NCI-H226 (cell line): ENCODE measurements around the gene MPZ.
"Not testable (repeated sequence)": the region's sequence is repeated elsewhere in the genome, so short reads cannot be mapped to it uniquely, and the experiment has no call there.

Experiments
- DNase-seq: peaks from one replicate; pipeline ENCODE4 v3.0.0-alpha.2; 2015

The MPZ gene

DNA sequence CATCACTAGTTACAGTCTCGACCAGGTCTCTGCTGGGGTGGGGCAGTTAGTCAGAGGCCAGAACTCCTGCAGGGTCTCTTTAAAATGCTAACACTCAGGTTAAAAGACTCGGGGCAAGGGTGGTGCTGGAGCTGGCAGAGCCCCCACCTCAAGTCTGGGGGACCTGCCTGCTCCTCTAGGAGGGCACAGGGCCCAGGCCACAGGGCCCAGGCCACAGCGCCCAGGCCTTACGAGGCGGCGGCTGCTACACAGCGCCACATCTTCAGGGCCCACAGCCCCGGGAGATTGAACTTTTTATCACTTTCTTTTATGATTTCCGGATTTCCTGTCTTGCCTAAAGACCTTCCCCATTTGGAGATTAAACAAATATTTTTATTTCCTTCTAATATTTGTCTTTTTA is 10.4 kb downstream of the MPZ start:
- DNase-seq = no peak

DNA sequence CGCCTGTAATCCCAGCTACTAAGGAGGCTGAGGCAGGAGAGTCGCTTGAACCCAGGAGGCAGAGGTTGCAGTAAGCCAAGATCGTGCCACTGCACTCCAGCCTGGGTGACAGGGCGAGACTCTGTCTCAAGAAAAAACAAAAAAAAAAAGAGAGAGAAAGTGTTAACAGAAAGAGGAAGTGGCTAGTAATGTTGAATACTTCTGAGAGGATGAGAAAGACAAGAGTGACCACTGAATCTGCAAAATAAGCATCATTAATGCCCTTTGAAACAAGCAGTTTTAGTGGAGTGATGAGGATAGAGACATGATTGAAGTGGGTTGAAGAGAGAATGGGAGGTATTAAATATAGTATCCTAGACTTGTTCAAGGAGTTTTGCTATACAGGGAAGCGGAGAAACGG is 11.7 kb downstream of the MPZ start:
- DNase-seq = no peak

DNA sequence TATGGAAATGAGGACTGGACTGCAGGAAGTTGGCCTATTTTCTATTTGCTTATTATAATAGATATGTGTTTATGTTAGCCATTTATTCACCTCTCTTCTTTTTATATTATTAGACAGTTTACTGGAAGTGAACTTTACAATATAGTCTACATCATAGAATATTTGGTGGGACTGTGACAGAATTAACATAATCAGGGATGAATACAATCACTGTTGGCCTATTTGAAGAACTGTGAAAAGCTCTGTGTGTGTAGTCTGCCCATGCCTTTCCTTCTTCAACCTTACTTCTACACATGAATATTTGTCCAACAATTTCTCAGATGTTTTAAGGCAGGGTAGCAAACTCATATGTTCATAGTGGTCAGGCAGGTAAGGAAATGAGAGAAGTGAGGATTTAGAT is 12.4 kb downstream of the MPZ start:
- no peak for DNase-seq

DNA sequence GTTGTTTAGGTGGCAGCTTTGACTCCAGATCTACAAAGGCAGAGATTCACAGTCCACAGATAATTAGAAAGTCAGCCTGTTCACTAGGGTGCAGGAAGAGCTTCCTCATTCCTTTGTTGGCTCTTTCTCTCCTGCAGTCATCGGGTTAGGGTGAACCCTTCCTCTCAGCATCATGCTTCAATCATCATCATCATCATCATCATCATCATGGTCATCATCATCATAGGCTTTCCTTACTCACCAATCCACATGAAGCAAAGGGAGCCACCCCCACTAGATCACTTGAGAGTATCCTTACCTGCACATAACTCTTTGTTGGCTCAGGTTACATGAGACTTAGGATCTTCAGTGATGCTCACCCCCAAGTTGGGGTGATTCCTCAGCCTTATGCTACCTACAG is 19.0 kb downstream of the MPZ start:
- no peak for DNase-seq

DNA sequence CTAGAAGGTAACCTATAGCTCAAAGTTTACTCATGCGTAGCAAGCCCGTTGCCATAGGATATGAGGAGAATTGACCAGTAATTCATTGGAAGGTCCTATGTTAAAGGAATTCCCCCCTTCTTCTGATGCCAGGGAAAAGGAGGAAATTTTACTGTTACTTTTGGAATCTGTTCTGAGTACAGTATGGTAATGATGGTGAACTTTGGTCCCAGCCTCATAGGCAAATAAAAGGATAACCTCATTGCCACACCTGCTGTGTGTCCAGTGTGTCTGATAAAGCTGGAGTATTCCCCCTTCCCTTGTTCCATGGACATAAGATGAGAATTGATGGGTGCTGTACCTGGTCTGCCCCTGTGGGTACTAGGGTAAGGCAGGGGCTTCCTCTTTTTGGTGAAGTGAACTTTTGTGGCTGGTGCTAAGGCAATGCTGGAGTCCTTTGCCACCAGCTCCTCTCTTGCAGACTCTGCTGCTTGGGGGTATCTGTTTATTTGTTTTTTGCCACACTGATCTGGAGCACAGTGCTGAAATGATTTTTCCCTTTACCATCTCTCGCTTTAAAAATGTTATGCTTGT is 22.2 kb downstream of the MPZ start:
- DNase-seq = no peak

DNA sequence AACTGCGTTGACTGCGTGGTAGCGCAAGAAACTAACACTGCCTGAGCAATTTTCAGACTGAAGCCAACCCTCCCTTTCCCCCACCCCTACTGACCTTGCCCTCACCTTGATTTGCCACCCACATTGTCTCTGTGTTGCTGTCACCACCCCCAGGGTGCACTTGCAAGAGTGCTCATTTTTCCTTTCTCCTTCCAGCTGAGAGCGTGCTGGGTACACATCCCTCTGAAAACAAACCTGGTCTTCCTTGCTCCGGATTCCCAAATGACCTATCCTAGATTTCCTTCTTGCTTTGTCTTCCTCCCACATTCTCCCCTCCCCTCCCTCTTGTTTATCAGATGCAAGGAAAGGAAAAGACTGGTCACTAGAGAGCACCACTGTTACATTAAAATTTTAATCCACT is 24.2 kb downstream of the MPZ start:
- no peak for DNase-seq

DNA sequence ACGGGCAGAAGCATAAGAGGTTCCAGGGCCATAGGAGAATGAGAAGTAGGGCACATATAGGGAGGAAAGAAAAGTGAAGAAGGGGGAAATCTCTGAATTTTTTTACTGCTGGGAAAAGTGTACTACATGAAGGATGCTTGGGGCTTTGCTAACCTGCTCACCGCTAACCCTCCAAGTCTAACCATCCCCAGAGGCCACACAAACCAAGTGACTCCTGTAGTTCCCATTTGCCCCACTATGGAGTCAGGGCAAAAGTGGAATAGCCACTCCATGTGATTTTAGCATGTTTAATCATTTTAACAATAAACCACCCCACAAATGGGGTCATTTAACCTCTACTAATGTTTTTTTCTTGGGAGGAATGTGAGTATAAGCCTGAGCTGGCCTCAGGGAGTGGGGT is 24.7 kb downstream of the MPZ start:
- no peak for DNase-seq

DNA sequence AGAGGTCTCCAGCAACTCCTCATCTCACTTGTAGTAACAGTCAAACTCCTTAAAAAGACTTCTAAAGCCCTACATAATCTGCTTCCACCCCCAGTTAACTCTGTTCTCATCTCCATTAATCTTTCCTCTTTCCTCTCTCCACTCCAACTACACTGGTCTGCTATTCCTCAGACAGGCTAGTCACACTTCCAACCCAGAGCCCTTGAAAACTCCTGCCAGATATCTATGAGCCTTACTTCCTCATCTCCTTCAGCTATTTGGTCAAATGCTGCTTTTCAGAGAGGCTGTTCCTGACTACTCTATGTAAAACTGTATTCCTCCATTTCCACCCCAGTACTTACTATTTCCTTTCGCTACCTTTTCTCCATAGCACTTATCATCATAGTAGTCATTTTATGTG is 26.8 kb downstream of the MPZ start:
- DNase-seq = no peak

DNA sequence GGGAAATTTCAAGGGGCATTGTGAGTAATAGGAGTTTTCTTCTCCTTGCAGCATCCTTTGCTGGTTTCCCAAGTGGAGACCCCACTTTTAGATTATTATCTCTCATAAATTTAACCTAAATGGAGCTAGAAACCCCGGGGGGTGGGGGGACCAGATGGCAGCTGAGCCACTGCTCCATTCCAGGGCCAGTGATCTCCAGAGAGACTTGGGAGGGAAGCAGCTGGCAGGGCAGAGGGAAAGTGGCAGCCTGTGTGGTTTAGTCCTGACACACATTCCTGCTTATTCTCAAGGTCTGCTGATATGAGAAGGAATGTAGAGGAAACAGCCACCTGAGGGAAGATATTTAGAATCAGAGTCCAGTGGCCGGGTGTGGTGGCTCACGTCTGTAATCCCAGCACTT is 34.9 kb downstream of the MPZ start:
- DNase-seq = no peak

DNA sequence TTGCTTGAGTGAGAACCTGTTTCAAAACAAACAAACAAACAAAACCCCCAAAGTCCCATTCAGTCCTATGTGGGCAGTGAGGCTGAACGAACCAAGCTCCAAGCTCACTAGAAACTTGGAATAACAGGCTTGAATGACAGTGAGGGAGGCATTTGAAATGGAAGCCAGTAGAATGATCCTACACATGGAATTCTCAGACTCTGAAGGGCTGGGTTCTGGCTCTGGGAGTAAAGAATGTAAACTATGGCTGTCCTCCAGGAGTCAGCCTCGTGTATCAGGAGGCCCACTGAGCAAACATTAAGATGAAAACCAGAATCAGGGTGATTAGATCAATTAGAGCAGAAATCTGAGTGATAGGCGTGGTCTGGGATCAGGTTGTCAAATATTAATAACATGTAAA is 36.4 kb downstream of the MPZ start:
- DNase-seq = no peak

DNA sequence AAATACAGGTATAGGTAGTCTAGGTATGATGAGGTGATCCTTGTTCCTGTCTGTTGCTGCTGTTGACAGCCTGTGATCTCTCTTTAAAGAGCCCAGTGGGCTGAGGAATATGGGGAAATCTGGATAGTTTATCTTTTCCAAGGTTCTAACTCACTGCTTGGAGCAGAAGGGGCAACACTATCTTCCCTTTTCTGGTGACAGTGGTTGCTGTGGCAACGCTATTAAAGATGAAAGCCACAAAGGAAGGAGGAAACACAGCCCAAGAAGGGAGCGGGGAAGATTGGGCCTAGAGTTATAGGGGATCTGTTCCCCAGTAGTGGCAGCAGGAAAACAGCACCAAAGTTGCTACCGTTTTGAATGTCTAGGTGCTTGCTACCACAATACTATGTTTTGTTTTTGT is 42.4 kb downstream of the MPZ start:
- DNase-seq = no peak

DNA sequence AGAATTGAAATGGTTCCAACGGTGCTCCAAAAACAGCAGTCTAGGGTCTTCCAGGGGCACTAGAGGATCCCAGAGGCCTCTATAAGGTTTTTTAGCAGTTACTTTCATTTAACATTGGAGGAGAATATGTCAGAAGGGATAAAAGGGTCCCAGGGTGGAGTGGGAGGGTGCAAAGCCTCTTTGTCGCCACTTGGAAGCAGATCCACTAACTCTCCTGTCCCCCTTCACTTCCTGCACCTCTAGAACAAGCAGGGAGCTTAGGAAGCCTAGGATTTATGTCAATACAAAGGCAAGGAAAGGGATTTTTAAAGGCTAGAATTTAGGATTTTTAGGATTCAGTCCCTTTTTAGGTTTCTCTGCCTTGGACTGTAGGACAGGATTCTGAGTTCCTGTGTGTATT is 42.9 kb downstream of the MPZ start:
- no peak for DNase-seq

DNA sequence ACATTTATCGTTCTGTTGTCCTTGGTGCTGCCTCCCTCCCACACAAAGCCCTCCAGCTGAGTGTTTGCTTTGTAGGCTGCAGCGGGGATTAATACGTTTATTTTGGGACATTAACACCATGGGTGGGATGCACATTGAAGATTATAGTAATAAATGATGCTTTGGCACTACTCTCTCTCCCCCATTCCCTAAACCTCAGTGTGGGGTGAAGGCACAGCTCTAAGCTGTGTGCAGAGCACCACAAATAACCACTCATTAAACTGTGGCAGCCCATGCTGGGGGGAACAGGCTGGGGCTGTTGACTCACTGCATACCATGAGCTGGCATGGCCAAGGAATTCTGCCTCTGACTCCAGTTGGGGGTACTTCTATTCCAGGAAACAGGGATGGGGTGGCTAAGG is 43.6 kb downstream of the MPZ start:
- peak; percentile 34 for DNase-seq

DNA sequence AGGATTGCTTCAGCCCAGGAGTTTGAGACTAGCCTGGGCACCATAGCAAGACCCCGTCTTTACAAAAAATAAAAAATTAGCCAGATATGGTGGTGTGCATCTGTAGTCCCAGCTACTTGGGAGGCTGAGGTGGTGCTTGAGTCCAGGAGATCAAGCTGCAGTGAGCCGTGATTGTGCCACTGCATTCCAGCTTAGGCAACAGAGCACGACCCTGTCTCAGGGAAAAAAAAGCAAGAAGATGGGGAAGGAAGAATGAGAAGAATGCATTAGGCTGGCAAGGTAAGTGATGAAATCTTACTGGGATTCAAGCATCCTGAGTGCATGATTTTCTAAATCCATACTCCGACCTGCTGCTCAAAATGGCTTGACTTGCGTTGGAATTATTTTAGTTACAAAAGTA is 44.5 kb downstream of the MPZ start:
- no peak for DNase-seq

DNA sequence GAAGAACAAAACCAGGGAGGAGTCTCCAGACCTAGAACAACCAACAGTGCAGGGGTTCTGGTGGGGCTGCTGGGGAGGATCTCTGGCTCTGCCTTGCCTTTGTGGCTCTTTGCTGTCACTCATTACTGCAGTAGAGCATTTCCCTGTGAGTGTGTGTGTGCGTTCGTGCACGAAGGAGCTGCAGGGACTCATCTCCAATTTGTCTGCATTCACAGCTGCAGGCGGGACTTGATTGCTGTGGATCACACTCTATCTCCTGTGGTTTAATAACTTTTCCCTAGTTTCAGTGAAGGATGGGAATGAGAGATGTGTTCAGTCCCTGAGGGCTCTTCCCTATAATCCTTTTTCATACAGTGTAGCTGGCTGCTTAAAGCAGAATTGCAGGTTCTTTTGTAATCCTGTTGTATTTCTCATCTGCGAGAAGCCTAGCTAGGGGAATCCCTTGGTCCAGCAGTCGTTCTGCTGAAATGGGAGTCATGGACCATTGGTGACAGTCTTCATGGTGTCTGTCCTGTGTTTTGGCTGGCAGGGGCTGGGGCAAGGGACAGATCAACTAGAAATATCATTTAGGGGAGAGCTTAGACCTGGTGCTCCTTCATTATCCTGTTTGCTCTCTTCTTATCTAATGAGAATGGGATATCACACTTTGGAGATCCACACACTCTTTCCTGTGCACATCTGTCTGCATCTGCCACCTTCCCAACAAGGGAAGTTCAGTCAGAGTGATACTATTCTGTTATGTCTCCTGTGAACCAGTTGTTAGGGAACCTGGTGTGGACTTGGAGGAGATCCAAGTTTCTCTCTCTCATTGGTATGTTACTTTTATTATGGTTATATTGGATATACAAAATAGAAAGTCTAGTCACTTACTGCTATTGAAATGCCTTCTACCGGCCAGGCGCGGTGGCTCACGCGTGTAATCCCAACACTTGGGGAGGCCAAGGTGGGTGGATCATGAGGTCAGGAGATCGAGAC is 48.2 kb downstream of the MPZ start:
- no peak for DNase-seq

DNA sequence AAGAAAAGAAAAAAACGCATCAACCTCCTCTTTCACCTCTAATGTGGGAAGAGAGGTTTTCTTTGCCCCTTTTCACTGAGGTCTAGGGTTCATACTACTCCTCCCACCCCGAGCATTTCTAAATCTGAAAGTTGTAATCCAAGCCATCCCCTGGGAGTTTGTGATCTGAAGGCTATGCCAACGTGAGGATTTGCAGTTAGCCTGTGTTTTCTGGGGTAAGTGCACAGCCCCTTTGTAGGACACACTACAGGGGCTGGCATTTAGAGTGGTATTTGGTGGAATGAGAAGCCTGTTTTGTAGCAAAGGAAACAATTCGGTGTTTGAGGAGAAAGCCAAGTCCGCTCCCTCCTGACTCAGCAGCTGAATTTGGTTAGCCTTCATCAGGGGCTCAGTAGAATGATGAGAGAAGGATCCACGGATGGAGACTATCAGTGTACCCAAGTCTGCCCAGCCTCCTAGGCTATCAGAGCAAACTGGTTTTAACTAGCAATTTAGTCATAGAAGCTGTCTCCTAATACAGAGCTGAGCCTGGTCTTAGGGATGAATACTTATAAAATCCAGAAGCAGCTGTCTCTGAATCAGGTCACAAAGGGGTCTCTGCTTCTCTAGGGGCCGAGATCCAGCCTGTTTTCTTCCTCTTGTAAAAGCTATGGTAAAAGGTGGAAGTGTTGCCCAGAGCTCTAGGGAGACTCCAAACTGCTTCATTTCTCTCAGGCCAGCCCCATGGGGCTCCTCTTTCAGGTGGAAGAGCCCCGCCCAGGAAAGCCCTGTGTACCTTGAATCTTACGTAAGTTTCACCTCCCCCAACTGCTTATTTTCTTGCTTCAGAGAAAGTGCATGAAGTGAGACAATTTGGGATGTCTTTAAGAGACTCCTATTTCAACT is 49.1 kb downstream of the MPZ start:
- DNase-seq = no peak

DNA sequence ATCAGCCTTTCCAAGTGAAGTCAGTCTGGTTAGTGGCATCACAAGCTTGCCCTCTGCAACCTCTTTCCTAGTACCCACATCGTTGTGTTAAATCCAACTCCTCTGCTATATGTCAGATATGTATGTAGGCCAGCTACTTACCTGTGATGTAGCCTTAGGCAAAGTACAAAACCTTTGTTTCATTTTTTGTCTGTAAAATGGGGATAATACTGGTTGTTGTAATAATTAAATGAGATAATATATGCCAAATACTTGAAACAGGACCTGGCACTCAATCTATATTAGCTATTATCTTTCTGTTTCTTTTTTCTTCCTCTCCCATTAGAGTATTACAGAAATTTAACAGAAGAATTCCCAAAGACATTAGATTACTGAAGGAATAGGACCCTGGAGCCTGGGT is 50.0 kb downstream of the MPZ start:
- DNase-seq = no peak

DNA sequence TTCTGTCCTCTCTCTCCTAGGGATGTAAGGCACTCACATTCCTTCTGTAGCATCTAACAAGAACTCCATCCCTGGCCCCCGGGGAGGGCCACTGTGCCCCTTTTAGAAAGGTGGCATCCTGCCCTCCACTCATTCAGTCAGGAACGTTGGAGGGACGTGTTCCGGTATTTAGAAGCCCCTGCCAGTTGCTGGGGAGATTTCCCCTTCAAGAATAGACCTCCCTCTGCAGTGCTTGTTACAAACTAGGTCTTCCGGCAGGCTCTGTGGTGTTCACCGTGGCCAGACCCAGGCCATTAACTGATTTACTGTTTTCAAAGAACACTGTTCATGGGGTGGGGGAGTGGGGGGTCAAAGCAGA is 50.4 kb downstream of the MPZ start:
- DNase-seq = no peak

DNA sequence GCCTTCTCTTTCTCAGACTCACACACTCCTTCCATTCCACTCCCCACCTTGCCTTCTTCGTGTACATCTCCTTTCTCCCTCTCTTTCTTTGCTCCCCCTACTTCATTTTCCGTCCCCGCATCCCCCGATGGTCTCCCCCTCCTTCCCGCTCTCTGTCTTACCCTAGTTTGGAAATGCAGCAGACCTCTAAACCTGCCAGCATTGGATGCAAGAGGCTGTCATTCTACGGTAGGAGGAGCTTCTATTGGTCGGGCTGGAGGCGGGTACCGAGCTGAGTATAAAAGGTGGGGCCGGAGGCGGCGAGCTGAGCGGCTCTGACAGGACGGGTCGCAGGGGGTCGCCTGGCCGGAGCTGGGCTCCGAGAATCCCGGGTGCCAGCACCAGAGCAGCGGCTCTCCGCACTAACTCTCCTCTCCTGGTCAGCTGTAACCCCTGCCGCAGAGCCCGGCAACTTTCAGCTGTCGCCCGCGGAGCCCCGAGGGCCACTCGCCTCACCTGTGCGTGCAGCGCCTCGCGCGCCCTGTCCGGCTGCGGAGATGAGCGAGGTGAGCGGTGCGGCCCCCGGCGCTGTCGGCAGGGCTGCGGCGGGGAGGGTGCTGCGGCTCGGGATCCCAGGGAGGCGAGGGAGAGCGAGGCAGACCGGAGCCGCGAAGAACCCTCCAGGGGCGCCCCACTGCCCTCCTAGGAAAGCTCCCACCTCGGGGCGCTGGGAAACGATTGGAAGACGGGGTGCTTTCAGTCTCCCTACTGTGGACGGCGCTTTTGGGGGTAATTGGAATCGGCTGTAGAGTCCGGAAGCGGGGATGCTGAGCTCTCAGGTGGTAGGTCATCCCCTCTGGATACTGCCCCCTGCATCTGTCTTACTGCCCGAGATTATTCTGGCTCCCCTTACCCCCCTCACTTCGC is 51.1 kb downstream of the MPZ start, which contains the start of gene PCP4L1:
PCP4L1 (plus strand) TSS at position 307 of the 906 bp plus-strand sequence; CDS start at position 537, 230 bp downstream.
- DNase-seq = no peak

DNA sequence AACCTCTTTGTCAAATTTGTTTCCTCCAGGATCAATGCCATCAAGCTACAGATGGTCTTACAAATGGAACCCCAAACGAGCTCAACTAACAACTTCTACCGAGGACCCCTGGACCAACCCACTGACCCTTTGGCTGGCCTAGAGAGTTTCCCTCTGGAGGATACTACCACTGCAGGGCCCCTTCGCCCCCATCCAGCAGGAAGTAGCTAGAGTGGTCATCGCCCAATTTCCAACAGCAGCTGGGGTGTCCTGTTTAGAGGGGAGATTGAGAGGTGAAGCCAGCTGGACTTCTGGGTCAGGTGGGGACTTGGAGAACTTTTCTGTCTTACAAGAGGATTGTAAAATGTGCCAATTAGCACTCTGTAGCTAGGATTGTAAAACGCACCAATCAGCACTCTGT is 52.7 kb downstream of the MPZ start:
- DNase-seq = not testable (repeated sequence)

DNA sequence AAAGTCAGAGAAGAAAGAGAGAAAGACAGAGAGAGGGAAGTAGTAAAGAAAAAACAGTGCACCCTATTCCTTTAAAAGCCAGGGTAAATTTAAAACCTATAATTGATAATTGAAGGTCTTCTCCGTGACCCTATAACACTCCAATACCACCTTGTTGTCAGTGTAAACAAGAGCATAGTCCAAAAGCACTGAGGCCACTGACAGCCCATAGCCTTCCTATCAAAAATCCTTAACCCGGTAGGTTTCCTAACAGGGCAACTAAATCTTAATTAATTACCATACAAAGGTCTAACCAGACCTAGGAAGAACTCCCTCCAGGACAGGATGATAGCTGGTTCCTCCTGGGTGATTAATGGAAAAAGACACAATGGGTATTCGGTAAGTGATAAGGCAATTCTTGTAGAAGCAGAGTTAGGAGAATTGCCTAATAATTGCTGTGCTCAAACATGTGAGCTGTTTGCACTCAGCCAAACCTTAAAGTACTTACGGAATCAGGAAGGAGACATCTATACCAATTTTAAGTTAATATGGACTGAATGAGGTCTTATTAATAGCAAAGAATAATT is 53.7 kb downstream of the MPZ start:
- not testable (repeated sequence) for DNase-seq

DNA sequence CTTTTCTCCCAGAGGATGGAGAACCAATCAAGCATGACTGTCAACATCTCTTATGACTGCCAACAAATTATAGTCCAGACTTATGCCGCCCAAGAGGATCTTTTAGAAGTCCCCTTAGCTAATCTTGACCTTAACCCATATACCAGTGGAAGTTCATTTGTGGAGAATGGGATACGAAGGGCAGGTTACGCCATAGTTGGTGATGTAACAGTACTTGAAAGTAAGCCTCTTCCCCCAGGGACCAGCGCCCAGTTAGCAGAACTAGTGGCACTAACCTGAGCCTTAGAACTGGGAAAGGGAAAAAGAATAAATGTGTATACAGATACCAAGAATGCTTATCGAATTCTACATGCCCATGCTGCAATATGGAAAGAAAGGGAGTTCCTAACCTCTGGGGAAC is 54.5 kb downstream of the MPZ start:
- DNase-seq = not testable (repeated sequence)
